Tibial artery (tissue), 4 donors: ENCODE measurements around the gene KDM4B.

Experiments
- DNase-seq, 2 donors: peaks; one replicate each; pipeline ENCODE4 v3.0.0-alpha.2; 2019
- H3K27ac ChIP-seq, 2 donors: fragments of 200-600 bp; sonication (generic) in 1 of 2; 1 replicate in 1 of 2; 2 replicates in 1 of 2; pipeline ENCODE4 v1.5.1; 2018 to 2019; ENCODE audit warnings: mild to moderate bottlenecking in 1 of 2
- H3K27me3 ChIP-seq, 2 donors: fragments of 200-600 bp; sonication (generic) in 1 of 2; one replicate each; pipeline versions ENCODE4 v1.5.1 to v1.6.0; 2016 to 2019
- H3K36me3 ChIP-seq, 3 donors: fragments of 200-600 bp; sonication (generic) in 2 of 3; one replicate each; pipeline ENCODE4 v1.5.1; 2016 to 2019; ENCODE audit warnings: mild to moderate bottlenecking in 2 of 3
- H3K4me1 ChIP-seq, 4 donors: fragments of 200-600 bp; sonication (generic) in 2 of 4; 1 replicate in 3 of 4; 2 replicates in 1 of 4; pipeline ENCODE4 v1.5.1; 2016 to 2019
- H3K4me3 ChIP-seq, 2 donors: fragments of 200-600 bp; sonication (generic) in 1 of 2; 1 replicate in 1 of 2; 2 replicates in 1 of 2; pipeline ENCODE4 v1.5.1; 2018 to 2019; ENCODE audit warnings: mild to moderate bottlenecking in 2 of 2
- H3K9me3 ChIP-seq, 3 donors: fragments of 200-600 bp; sonication (generic) in 1 of 3; one replicate each; pipeline ENCODE4 v1.5.1; 2016 to 2019
- intact Hi-C: fragments of 100-400 bp; cut with DNase I; formaldehyde crosslinking; loops from one replicate; pipeline ENCODE4 v1.15.0; 2023; ENCODE audit warnings: low total_unique reads
- TF ChIP-seq, protein P1 (sequence below), 2 experiments: fragments of 200-600 bp in 1 of 2; fragments of 450-650 bp in 1 of 2; IDR thresholded peaks; one replicate each; pipeline ENCODE4 v1.5.1; 2017 to 2019; ENCODE audit warnings: antibody characterized with exemption in 2 of 2, mild to moderate bottlenecking in 1 of 2, moderate library complexity in 1 of 2

Gene KDM4B

DNA sequence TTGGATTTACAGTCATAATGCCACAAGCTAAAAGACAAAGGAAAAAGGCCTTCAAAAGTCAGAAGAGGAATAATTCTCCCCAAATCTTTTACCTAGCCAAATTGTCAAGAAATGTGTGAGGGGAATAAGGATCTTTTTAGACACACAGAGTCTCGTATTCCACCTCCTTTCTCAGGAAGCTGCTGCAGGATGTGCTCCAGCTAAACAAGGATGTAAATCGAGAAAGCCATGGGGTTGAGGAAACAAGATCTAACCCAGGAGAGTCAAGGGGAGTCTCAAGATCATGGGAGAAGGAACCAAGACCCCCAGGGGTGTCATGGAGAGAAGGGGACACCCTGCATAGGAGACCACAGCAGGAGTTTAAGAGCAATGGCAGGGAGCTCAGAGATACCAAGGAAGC is 147.4 kb downstream of the KDM4B start:
- Histone ChIP-seq H3K4me3 (no peak overlapping the region), H3K27ac (no peak overlapping the region), H3K27me3 (no peaks in the 10 kb centered on the region), H3K9me3 (no peaks in the 10 kb centered on the region), H3K4me1 (no peaks in the 10 kb centered on the region), H3K36me3 (peaks cover 46 to 91% (median 70%) of the 10 kb centered on the region in 3 donors)
- no peak for DNase-seq
- intact Hi-C loops = no loop called here
- TF ChIP-seq, protein P1, sequence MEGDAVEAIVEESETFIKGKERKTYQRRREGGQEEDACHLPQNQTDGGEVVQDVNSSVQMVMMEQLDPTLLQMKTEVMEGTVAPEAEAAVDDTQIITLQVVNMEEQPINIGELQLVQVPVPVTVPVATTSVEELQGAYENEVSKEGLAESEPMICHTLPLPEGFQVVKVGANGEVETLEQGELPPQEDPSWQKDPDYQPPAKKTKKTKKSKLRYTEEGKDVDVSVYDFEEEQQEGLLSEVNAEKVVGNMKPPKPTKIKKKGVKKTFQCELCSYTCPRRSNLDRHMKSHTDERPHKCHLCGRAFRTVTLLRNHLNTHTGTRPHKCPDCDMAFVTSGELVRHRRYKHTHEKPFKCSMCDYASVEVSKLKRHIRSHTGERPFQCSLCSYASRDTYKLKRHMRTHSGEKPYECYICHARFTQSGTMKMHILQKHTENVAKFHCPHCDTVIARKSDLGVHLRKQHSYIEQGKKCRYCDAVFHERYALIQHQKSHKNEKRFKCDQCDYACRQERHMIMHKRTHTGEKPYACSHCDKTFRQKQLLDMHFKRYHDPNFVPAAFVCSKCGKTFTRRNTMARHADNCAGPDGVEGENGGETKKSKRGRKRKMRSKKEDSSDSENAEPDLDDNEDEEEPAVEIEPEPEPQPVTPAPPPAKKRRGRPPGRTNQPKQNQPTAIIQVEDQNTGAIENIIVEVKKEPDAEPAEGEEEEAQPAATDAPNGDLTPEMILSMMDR (IDR thresholded peaks at IDR 0.05) = no peak

DNA sequence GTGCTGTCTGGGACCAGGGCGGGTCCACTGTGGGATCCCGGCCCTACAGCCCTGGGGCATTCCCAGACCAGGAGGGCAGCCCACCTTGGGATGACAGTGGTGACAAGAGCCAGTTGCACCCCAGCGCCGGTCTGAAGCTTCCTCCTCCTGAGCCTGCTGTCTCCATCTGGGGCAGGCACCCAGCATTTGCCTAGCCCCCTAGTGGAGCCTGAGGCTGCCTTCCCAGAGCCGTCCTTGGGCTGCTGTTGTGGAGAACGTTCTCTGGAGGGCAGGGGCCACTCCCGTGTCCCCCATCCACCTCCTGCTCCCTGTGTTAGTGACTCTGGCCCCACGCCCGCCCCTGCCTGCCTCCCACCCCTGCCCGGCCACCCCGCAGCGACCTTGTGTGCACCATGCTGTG is 148.5 kb downstream of the KDM4B start:
- peaks cover 43 to 91% (median 68%) of the 10 kb centered on the region in 3 donors for H3K36me3 ChIP-seq

GRCh38 chr19:5118026-5118425 is 149.1 kb downstream of the KDM4B start:
- Histone ChIP-seq H3K9me3 (no peaks in the 10 kb centered on the region), H3K36me3 (peaks cover 42 to 91% (median 68%) of the 10 kb centered on the region in 3 donors), H3K4me1 (no peaks in the 10 kb centered on the region), H3K27ac (no peak overlapping the region), H3K27me3 (no peaks in the 10 kb centered on the region), H3K4me3 (no peak overlapping the region)
- intact Hi-C loops = no loop called here
- TF ChIP-seq, protein P1 (IDR thresholded peaks at IDR 0.05) = no peak
- no peak for DNase-seq

More for the DNA sequence above, 148.5 kb downstream of the KDM4B start:
- no peaks in the 10 kb centered on the region for H3K27me3 ChIP-seq
- no peak overlapping the region for H3K4me3 ChIP-seq
- TF ChIP-seq, protein P1 (IDR thresholded peaks at IDR 0.05) = no peak
- H3K9me3 ChIP-seq = no peaks in the 10 kb centered on the region
- H3K4me1 ChIP-seq = no peaks in the 10 kb centered on the region
- no peak overlapping the region for H3K27ac ChIP-seq
- DNase-seq = no peak
- intact Hi-C loops = no loop called here

GRCh38 chr19:5119297-5119998 is 150.5 kb downstream of the KDM4B start:
- peaks cover 29 to 90% (median 60%) of the 10 kb centered on the region in 3 donors for H3K36me3 ChIP-seq
- no peak for DNase-seq
- no peaks in the 10 kb centered on the region for H3K27me3 ChIP-seq
- H3K4me1 ChIP-seq = no peaks in the 10 kb centered on the region
- H3K27ac ChIP-seq = no peak overlapping the region
- H3K4me3 ChIP-seq = no peak overlapping the region
- no peaks in the 10 kb centered on the region for H3K9me3 ChIP-seq
- TF ChIP-seq, protein P1 (IDR thresholded peaks at IDR 0.05) = no peak
- intact Hi-C loops = no loop called here

DNA sequence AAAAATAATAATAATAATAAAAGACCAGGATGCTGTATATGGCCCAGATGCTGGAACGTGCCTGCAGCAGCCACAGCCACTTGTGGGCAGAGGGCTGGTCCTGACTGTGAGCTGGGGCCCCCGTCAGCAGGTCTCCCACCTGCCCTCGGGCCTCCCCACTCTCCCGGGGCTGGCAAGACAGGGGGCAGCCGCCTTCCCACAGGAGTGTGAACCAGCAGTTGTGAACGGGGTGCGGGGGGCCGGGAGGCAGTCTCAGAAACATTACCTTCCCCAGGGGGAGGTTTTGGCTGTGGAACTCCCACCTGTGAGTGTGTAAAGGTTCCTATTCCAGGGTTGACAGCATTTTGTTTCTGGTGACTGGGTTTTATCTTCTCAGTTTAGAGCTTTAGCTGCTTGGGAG is 151.4 kb downstream of the KDM4B start:
- H3K27ac ChIP-seq = no peak overlapping the region
- intact Hi-C loops = no loop called here
- DNase-seq = no peak
- peaks cover 0 to 3% (median under 1%) of the 10 kb centered on the region in 4 donors for H3K4me1 ChIP-seq
- H3K27me3 ChIP-seq = no peaks in the 10 kb centered on the region
- H3K4me3 ChIP-seq = no peak overlapping the region
- TF ChIP-seq, protein P1 (IDR thresholded peaks at IDR 0.05) = no peak
- no peaks in the 10 kb centered on the region for H3K9me3 ChIP-seq
- peaks cover 23 to 89% (median 55%) of the 10 kb centered on the region in 3 donors for H3K36me3 ChIP-seq
